Lower lobe of right lung (tissue), 2 donors: Measurements from ENCODE around the gene U2AF1L4. TPM values are rescaled to one million over a fixed set of nuclear protein-coding genes. Genes with fewer than 3 reads are reported as not detected.
A peak's percentile ranks its signal among the peaks of the same experiment; 100 is the strongest.

Experiments used
- ATAC-seq, 2 donors: fragments of 200-7000 bp; cut with Tn5 transposase; one replicate each; pipeline ENCODE4 v1.9.1; 2020 to 2022; ENCODE audit warnings: mild to moderate bottlenecking in 2 of 2, moderate library complexity in 2 of 2
- DNase-seq: peaks from one replicate; pipeline ENCODE4 v3.0.0-alpha.2; 2020
- H3K27ac ChIP-seq: fragments of 200-600 bp; one replicate; pipeline ENCODE4 v1.8.0; 2022
- H3K27me3 ChIP-seq: fragments of 200-600 bp; one replicate; pipeline ENCODE4 v1.8.0; 2022; ENCODE audit warnings: low read depth
- H3K36me3 ChIP-seq: fragments of 200-600 bp; one replicate; pipeline ENCODE4 v1.8.0; 2022; ENCODE audit warnings: mild to moderate bottlenecking
- H3K4me1 ChIP-seq: fragments of 200-600 bp; one replicate; pipeline ENCODE4 v1.8.0; 2022
- H3K4me3 ChIP-seq: fragments of 200-600 bp; one replicate; pipeline ENCODE4 v1.8.0; 2022; ENCODE audit warnings: mild to moderate bottlenecking
- H3K9me3 ChIP-seq: fragments of 200-600 bp; one replicate; pipeline ENCODE4 v1.8.0; 2022
- intact Hi-C: fragments of 100-400 bp; cut with DNase I; formaldehyde crosslinking; loops from one replicate; pipeline ENCODE4 v1.11.0; 2022
- total RNA-seq: library from RNA; stranded (reverse); fragmentation: NEBNext Ultra II Directional; extraction: Animal tissue kit (Norgen Biotek cat#: 25700); gene quantifications from one replicate; pipeline ENCODE4 v1.2.1, GENCODE V29; 2021
- TF ChIP-seq, protein P1 (sequence below): fragments of 200-600 bp; IDR thresholded peaks from one replicate; pipeline ENCODE4 v1.8.0; 2022; ENCODE audit warnings: antibody characterized with exemption, mild to moderate bottlenecking
- donor health status: DM: no; HTN: yes; CAD: no; lungs with severe emphysema.

Gene U2AF1L4
- total RNA-seq, 1 donor from 2014 or later: 20.3 TPM

DNA sequence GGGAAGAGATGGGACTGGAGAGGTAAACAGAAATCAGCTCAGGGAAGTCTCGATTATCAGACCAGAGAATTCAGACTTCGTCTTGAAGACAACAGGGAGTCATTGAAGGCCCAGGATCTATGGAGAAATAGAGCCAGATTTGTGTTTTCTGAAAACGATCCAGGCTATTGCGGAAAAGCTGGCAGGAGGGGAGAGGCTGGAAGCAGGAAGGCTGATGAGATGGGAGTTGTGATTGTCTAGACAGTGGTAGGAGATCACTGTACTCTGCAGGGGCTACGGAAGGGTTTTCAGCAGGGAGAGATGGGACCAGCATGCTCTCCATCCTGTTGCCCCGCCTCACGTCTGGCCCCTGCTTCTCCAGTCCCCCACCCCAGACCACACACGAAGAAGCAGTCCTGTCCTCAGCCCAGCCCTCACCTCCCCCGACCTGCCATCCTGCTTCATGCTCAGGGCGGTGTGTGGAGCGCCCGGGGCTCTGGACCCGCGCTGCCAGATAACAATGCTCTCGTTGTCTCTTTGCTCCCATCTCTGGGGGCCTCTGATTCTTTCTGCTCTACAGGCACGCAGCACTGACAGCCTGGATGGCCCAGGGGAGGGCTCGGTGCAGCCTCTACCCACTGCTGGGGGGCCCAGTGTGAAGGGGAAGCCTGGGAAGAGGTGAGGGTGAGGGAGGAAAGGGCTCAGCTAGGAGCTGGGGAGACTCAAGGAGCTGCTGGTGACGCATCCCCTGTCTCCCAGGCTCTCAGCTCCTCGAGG is 32.0 kb upstream of the U2AF1L4 start:
- Histone ChIP-seq H3K9me3 (no peaks in the 10 kb centered on the region), H3K36me3 (peaks cover 13% of the 10 kb centered on the region), H3K27ac (no peak overlapping the region), H3K4me3 (no peak overlapping the region), H3K4me1 (peaks cover 17% of the 10 kb centered on the region), H3K27me3 (no peaks in the 10 kb centered on the region)
- TF ChIP-seq, protein P1, sequence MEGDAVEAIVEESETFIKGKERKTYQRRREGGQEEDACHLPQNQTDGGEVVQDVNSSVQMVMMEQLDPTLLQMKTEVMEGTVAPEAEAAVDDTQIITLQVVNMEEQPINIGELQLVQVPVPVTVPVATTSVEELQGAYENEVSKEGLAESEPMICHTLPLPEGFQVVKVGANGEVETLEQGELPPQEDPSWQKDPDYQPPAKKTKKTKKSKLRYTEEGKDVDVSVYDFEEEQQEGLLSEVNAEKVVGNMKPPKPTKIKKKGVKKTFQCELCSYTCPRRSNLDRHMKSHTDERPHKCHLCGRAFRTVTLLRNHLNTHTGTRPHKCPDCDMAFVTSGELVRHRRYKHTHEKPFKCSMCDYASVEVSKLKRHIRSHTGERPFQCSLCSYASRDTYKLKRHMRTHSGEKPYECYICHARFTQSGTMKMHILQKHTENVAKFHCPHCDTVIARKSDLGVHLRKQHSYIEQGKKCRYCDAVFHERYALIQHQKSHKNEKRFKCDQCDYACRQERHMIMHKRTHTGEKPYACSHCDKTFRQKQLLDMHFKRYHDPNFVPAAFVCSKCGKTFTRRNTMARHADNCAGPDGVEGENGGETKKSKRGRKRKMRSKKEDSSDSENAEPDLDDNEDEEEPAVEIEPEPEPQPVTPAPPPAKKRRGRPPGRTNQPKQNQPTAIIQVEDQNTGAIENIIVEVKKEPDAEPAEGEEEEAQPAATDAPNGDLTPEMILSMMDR: no peak
- intact Hi-C loops: no loop called here
- no peak for ATAC-seq
- DNase-seq: no peak

DNA sequence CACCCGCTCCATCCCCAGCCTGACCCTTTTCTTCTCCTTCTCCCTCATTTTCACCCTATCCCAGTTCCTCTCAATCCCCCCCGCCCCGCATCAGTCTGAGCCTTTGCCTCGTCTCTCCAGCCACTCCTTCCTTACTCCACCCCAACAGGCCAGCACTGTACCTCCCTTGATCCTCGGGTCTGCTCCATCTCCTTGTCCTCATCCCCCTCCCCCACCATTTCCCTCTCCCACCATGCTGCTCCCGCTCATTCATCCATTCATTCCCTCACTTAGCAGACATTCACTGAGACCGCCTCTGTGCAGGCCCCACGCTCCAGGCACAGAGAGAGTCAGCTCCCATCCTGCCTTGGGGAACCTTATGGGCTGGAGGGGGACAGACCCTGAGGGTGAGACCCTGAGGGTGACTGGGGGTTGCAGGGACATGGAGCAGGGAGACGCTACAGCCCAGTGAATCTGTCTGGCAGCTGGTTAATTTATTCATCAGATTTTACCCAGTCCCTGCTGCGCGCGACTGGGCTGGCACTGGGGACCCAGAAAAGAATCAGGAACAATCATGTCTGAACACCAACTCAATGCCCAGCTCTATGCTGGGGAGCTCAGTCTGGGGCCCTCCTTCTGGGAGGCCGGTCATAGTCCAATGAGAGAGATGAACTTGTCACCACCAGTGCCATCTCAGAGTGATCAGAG is 31.0 kb upstream of the U2AF1L4 start:
- H3K27ac ChIP-seq: no peak overlapping the region
- TF ChIP-seq, protein P1: no peak
- intact Hi-C loops: no loop called here
- peak overlapping the region; percentile 92 for H3K4me3 ChIP-seq
- peaks cover 9% of the 10 kb centered on the region for H3K36me3 ChIP-seq
- H3K9me3 ChIP-seq: no peaks in the 10 kb centered on the region
- H3K27me3 ChIP-seq: no peaks in the 10 kb centered on the region
- no peak for ATAC-seq
- peaks cover 17% of the 10 kb centered on the region for H3K4me1 ChIP-seq
- no peak for DNase-seq

DNA sequence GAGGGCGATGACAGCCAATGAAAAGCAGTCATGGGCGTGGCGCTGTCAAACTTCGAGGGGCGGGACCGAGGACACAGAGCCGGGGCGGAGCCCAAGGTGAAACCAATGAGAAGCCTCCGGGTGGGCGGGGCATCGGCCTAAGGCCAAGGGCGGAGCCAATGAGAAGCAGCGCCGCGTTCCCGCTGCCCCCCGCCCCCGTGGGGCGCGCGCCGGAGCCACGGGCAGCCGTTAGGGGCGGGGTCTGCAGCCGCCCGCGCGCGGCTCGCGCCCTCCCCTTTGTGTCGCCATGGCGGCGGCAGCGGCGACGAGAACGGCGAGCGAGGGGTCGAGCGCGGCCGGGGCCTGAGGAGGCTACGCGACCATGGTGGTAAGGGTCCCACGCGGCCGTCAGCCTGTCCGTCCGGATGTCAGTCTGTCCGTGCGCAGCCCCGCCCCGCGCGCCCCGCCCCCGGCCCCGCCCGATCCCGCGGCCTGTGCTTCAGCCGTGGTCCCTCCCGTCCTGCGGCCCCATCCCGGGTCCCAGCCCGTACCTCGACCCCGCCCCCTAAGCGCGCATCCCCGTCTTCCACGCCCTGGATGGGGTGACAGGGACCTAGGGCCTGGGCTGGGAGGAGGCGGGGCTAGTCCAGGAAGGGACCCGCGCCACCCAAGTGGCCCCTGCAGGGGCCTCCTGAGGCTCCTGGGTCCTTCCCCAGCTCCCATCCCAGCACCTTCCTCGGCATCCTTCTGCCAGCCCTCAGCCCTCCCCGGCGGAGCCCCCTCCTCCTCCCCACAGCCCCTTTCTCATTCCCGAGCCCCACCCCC is 30.3 kb upstream of the U2AF1L4 start, which contains the start of gene ARHGAP33:
Gene ARHGAP33 (plus strand): TSS at position 267 of the 804 bp plus-strand sequence. CDS start 95 bp downstream, at position 362.
- TF ChIP-seq, protein P1: no peak
- peaks cover 4% of the 10 kb centered on the region for H3K36me3 ChIP-seq
- no peaks in the 10 kb centered on the region for H3K9me3 ChIP-seq
- peak within 1 kb of the TSS; percentile 92 for H3K4me3 ChIP-seq
- peaks cover 17% of the 10 kb centered on the region for H3K4me1 ChIP-seq
- intact Hi-C loops: no loop called here
- DNase-seq (peak; percentile 100), ATAC-seq (peak; percentile 99)
- H3K27ac ChIP-seq: peak within 1 kb of the TSS; percentile 11
- H3K27me3 ChIP-seq: no peaks in the 10 kb centered on the region

DNA sequence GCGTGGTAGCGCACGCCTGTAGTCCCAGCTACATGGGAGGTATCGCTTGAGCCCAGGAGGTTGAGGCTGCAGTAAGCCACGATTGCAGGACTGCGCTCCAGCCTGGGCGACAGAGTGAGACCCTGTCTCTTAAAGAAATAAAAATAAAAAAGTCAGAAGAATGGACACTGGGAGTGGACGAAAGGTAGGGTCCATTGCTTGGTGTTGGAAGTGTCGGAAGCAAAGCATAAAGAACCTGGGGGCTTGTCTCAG is 29.8 kb upstream of the U2AF1L4 start:
- Histone ChIP-seq H3K36me3 (no peaks in the 10 kb centered on the region), H3K27me3 (no peaks in the 10 kb centered on the region), H3K4me3 (peak overlapping the region; percentile 92), H3K4me1 (peaks cover 17% of the 10 kb centered on the region), H3K9me3 (no peaks in the 10 kb centered on the region), H3K27ac (no peak overlapping the region)
- intact Hi-C loops: no loop called here
- peak in 1 of 2 donors; percentile 1 for ATAC-seq
- TF ChIP-seq, protein P1: no peak
- DNase-seq: no peak

DNA sequence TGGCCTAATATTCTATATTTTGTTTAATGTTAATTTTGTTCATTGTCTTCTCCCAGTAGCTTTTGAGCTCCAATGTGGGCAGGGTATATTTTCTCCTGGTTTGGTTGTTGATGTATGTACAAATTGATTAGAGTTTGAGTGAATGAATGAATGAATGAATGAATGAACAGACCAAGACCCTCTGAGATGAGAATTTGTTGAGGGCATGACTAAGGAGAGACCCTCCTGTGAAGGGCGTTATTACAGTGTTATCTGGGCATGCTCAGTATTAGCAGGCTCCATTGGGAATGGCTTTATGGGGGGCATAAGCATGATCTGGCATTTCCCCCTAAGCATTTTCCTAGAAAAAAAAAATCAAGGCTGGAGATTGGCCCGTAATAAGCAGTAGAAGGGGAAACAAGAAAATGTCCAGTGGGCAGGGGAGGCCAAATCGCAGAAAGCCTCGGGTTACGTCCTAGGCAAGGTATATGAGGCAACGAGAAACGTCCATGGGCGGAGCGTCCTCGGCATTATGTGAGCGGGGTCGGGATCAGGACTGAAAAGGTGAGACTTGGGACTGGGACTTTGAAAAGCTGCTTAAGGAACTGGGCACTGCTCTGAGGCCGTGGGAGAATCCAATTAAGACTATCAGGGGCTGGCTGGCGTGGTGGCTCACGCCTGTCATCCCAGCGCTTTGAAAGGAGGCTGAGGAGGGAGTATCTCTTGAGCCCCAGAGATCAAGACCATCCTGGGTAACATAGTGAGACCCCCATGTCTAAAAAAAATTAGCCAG is 29.2 kb upstream of the U2AF1L4 start:
- intact Hi-C loops: no loop called here
- DNase-seq (no peak), ATAC-seq (no peak)
- TF ChIP-seq, protein P1: no peak
- peaks cover 17% of the 10 kb centered on the region for H3K4me1 ChIP-seq
- H3K36me3 ChIP-seq: no peaks in the 10 kb centered on the region
- no peaks in the 10 kb centered on the region for H3K27me3 ChIP-seq
- H3K4me3 ChIP-seq: peak overlapping the region; percentile 92
- no peak overlapping the region for H3K27ac ChIP-seq
- no peaks in the 10 kb centered on the region for H3K9me3 ChIP-seq
